HK-2 (cell line): ENCODE measurements around the gene P3R3URF.
"Not testable (repeated sequence)": the region's sequence is repeated elsewhere in the genome, so short reads cannot be mapped to it uniquely, and the experiment has no call there.

Experiments used
- DNase-seq: peaks from one replicate; pipeline ENCODE4 v3.0.0-alpha.2; 2018; ENCODE audit not compliant: unreplicated experiment

The P3R3URF gene

GRCh38 chr1:46176211-46176865 is at the start of gene P3R3URF:
Gene P3R3URF (minus strand): TSS chr1:46176488. CDS start chr1:46176471, 17 bp downstream.
- no peak for DNase-seq

- no peak for DNase-seq
These were observed 48.7 kb upstream of the P3R3URF start for GRCh38 chr1:46224966-46225365.

- peak; percentile 80 for DNase-seq
These were observed 47.2 kb upstream of the P3R3URF start for GRCh38 chr1:46223472-46223943.

GRCh38 chr1:46223055-46223454 is 46.8 kb upstream of the P3R3URF start:
- DNase-seq: not testable (repeated sequence)

GRCh38 chr1:46221749-46222148 is 45.5 kb upstream of the P3R3URF start:
- no peak for DNase-seq

DNA sequence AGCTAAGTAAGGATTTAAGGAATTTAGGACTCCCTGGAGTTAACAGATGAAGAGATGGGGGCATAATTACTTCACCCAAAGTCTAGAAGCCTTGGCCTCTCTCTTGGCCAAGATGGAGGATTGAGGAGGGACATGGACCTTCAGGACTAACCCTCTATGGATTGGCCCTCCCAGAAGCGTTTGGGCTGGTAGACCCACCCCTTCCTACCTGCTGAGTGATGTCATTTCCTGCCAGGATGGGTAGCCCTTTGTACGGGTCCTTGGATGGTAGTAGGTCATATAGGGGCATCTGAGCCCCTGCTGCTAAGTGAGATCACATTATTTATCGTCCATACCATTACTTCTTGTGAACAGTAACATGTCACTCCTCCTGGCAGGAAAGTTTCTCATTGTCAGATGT is 44.5 kb upstream of the P3R3URF start:
- no peak for DNase-seq

GRCh38 chr1:46219551-46220520 is 43.5 kb upstream of the P3R3URF start:
- DNase-seq: no peak

- DNase-seq: no peak
These were observed 42.2 kb upstream of the P3R3URF start for GRCh38 chr1:46218443-46218842.

DNA sequence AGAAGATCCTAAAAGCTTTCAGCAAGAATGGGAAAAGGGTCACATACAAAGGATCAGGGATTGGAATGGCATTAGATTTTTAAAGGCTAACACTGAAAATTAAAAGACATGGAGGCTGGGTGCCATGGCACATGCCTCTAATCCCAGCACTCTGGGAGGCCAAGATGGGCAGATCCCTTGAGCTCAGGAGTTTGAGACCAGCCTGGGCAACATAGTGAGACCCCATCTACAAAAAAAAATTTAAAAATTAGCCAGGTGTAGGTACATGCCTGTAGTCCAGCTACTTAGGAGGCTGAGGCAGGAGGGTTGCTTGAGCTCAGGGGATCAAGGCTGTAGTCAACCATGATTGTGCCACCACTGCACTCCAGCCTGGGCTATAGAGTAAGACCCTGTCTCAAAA is 39.2 kb upstream of the P3R3URF start:
- no peak for DNase-seq

DNA sequence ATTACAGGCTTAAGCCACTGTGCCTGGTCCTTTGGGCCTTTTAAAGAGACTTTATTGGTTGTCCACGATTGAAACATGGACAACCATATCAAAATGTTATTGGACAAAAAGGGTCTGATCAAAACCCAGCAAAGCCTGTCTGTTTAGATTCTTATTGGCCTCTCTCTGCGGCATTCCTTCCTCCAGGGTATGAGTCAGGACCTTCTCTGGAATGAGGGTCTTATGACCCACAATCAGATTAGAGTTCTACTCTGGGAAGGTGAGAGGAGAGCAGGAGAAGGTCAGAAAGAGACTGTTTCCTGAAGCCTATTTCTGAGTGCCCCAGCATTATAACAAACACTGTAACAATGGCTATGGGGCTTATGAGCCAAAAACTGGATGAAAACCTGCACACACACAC is 34.8 kb upstream of the P3R3URF start:
- DNase-seq: no peak

- DNase-seq: no peak
These were observed 34.3 kb upstream of the P3R3URF start for GRCh38 chr1:46210561-46210960.

GRCh38 chr1:46206399-46206798 is 30.1 kb upstream of the P3R3URF start:
- no peak for DNase-seq

- no peak for DNase-seq
These were observed 29.5 kb upstream of the P3R3URF start for GRCh38 chr1:46205791-46206190.

- DNase-seq: no peak
These were observed 28.9 kb upstream of the P3R3URF start for GRCh38 chr1:46205141-46205540.

- no peak for DNase-seq
These were observed 28.1 kb upstream of the P3R3URF start for GRCh38 chr1:46204406-46204742.

DNA sequence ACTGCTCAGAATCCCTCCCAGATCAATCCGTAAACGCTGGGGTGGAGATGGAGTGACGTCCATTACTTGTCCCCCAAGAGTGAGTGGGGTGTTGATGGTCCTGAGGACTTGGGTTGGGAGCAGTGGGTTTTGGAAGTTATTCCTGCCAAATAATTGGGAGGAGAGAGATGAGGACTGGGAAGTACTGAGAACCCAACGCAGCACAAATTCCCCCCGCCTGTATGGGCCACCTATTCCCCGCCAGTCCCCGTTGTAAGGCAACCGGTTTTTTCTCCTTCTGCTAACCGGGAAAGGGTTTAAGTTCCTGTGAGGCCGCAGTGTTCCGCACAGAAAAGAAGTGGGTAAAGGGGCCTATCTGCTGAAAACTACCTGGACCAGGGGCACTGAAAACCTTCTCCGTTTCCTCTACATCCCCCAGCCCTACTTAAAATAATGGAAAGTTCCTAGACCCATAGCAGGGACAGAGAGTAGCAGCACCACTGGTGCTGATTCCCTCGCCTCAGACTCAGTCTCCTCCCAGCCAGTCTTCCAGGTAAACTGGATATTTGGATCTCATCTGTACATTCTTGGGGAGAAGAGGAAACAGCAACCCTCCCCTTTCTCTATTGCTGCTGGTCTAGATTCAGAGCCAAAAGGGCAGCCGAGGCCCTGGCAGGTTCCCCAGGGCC is 27.6 kb upstream of the P3R3URF start:
- no peak for DNase-seq

GRCh38 chr1:46199233-46199749 is 23.0 kb upstream of the P3R3URF start:
- no peak for DNase-seq

DNA sequence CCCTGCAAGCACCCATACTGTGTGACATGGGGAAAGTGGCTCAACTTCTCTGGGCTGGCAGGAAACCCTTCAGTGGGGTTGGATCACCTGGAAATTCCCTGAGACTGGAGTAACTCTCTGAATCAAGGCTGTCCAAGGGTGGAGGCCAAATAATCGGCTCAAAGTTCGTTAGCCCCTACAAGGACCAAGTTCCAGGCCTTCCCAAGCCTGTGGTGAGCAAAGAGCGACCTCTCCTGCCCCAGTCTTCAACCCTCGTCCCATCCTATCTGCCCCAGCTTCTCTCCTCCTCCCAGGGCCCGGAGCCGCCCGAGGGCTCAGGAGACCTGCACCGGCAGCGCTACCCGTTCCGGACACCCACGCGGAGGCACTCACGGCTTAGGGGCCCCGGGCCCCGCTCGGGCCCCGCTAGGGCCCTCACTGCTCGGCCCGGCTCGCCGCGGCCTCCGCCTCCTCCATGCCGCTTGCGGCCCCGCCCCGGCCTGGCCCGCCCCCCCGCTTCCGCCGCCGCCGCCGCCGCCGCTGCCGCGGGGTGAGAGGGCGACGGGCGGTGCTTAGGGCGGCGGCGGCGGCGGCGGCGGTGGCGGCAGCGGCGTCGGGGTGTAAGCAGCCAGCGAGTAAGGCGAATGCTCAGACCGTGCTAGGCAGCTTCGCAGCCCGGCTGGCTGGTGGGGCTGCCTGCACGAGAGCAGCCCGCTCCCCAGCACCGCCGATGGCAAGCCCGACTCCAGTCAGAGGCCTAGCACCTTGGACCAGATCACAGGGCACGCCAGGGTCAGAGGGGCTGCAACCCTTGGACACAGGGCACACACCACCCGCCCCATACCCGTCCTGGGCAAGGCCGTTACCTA is 21.9 kb upstream of the P3R3URF start, which contains the start of gene POMGNT1:
Gene POMGNT1, minus strand, starts transcription at position 471 of the 848 bp plus-strand sequence. CDS start 613 bp downstream, outside the sequence.
- DNase-seq: peak; percentile 72

- DNase-seq: no peak
These were observed 21.3 kb upstream of the P3R3URF start for GRCh38 chr1:46197560-46197963.

- no peak for DNase-seq
These were observed 20.3 kb upstream of the P3R3URF start for GRCh38 chr1:46196609-46197008.

- no peak for DNase-seq
These were observed 18.4 kb upstream of the P3R3URF start for GRCh38 chr1:46194641-46195193.
